Measurements from ENCODE around the gene FOXE3. TPM values are rescaled to one million over a fixed set of nuclear protein-coding genes. Genes with fewer than 3 reads are reported as not detected.

The FOXE3 gene
- total RNA-seq, 1 experiment from 2014 or later = not detected

DNA sequence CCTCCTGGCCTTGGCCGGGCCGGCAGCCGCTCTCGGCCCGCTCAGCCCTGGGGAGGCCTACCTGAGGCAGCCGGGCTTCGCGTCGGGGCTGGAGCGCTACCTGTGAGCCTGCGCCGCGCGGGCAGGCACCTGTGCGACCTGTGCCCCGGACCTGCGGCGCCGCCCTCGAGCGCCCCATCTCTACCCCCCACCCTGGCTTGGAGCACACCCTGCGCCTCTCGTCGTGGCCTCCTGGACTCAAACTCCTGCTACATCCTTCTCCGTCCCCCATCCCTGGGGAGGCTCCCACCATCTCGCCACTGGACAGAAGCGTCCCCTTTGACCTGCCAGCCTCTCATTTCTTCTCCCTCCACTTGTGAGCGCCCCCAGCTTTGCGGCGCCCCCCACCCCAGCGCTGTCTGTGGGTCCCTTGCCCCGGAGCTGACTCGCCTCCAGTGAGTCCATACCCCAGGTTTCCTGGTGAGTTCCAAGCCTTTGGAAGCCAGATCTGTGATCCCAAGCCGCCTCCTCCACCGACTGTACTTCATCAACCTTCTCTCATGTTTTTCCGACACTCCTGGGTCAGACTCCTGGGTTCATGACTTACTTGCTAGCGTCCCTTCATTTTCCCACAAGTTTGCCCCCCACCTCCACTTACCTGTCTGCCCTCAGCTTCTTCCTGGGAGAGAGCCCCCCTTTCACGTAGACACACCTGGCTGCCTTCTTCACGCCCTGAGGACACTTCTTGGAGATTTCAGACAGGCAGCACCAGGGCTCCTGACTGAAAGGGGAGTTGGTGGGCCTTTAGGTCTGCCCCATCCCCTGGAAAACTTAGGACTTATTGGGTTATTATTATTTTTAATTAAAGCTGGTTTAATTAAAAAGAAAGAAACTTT is 1.3 kb downstream of the FOXE3 start:
- no peaks in the 10 kb centered on the region for H3K27me3 Mint-ChIP-seq (ENCODE audit: insufficient read depth, unreplicated experiment)
- CTCF ChIA-PET = no interaction called here

DNA sequence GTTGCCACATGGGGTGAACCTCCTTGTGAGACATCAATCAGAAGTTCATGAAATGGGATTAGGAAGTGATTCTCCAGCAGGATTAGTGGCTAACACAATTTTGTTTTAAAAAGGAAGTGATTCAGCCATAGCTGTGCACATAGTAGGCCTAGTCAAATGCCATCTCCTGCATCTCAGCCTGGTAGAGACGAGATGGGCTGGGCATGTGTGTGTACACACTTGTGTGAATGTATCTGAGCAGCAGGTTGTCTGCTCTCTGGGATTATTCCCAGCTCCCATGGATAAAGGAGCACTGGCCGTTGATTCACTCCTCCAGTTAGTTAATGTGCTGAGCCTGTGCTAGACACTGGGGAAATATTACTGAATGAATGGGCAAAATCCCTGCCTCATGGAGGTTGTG is 2.0 kb downstream of the FOXE3 start:
- Mint-ChIP-seq H3K4me1 (ENCODE audit: low read depth, unreplicated experiment) (no peaks in the 10 kb centered on the region), H3K27ac (ENCODE audit: unreplicated experiment) (no peak overlapping the region), H3K9me3 (ENCODE audit: unreplicated experiment) (no peaks in the 10 kb centered on the region), H3K4me3 (ENCODE audit: unreplicated experiment) (no peak overlapping the region), H3K27me3 (ENCODE audit: insufficient read depth, unreplicated experiment) (no peaks in the 10 kb centered on the region), H3K36me3 (ENCODE audit: insufficient read depth, unreplicated experiment) (no peaks in the 10 kb centered on the region)
- Histone ChIP-seq H3K27me3 (replicated peaks; ENCODE audit: control insufficient read depth, insufficient read depth, low read length) (no peaks in the 10 kb centered on the region), H3K4me3 (ENCODE audit: low read depth, low read length) (no peak overlapping the region), H3K9me3 (no peaks in the 10 kb centered on the region), H3K4me1 (no peaks in the 10 kb centered on the region), H3K36me3 (ENCODE audit: control insufficient read depth, insufficient read depth, low read length) (no peaks in the 10 kb centered on the region)
- DNase-seq = no peak
- no TSS peak for BruUV-seq (replicated peaks)
- TF ChIP-seq, protein P1, sequence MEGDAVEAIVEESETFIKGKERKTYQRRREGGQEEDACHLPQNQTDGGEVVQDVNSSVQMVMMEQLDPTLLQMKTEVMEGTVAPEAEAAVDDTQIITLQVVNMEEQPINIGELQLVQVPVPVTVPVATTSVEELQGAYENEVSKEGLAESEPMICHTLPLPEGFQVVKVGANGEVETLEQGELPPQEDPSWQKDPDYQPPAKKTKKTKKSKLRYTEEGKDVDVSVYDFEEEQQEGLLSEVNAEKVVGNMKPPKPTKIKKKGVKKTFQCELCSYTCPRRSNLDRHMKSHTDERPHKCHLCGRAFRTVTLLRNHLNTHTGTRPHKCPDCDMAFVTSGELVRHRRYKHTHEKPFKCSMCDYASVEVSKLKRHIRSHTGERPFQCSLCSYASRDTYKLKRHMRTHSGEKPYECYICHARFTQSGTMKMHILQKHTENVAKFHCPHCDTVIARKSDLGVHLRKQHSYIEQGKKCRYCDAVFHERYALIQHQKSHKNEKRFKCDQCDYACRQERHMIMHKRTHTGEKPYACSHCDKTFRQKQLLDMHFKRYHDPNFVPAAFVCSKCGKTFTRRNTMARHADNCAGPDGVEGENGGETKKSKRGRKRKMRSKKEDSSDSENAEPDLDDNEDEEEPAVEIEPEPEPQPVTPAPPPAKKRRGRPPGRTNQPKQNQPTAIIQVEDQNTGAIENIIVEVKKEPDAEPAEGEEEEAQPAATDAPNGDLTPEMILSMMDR (IDR thresholded peaks at IDR 0.05; ENCODE audit: insufficient read depth in 1 of 2, low read depth in 1 of 2, low read length in 1 of 2, severe bottlenecking in 1 of 2, unreplicated experiment in 1 of 2) = no peak
- intact Hi-C loops (cut with micrococcal nuclease; ENCODE audit: unreplicated experiment) = no loop called here
- POLR2A ChIA-PET = no interaction called here
- CTCF ChIA-PET = no interaction called here

More for the DNA sequence above, 1.3 kb downstream of the FOXE3 start:
- H3K9me3 Mint-ChIP-seq (ENCODE audit: unreplicated experiment) = no peaks in the 10 kb centered on the region
- TF ChIP-seq, protein P1 (IDR thresholded peaks at IDR 0.05; ENCODE audit: insufficient read depth in 1 of 2, low read depth in 1 of 2, low read length in 1 of 2, severe bottlenecking in 1 of 2, unreplicated experiment in 1 of 2) = no peak
- H3K9me3 ChIP-seq = no peaks in the 10 kb centered on the region
- no peaks in the 10 kb centered on the region for H3K27me3 ChIP-seq (replicated peaks; ENCODE audit: control insufficient read depth, insufficient read depth, low read length)
- no TSS peak for BruUV-seq (replicated peaks)
- H3K4me3 Mint-ChIP-seq (ENCODE audit: unreplicated experiment) = no peak overlapping the region
- no peak overlapping the region for H3K4me3 ChIP-seq (ENCODE audit: low read depth, low read length)
- no peaks in the 10 kb centered on the region for H3K36me3 Mint-ChIP-seq (ENCODE audit: insufficient read depth, unreplicated experiment)
- DNase-seq = no peak
- POLR2A ChIA-PET = no interaction called here
- H3K36me3 ChIP-seq (ENCODE audit: control insufficient read depth, insufficient read depth, low read length) = no peaks in the 10 kb centered on the region
- intact Hi-C loops (cut with micrococcal nuclease; ENCODE audit: unreplicated experiment) = no loop called here
- no peak overlapping the region for H3K27ac Mint-ChIP-seq (ENCODE audit: unreplicated experiment)
- no peaks in the 10 kb centered on the region for H3K4me1 ChIP-seq
- H3K4me1 Mint-ChIP-seq (ENCODE audit: low read depth, unreplicated experiment) = no peaks in the 10 kb centered on the region

DNA sequence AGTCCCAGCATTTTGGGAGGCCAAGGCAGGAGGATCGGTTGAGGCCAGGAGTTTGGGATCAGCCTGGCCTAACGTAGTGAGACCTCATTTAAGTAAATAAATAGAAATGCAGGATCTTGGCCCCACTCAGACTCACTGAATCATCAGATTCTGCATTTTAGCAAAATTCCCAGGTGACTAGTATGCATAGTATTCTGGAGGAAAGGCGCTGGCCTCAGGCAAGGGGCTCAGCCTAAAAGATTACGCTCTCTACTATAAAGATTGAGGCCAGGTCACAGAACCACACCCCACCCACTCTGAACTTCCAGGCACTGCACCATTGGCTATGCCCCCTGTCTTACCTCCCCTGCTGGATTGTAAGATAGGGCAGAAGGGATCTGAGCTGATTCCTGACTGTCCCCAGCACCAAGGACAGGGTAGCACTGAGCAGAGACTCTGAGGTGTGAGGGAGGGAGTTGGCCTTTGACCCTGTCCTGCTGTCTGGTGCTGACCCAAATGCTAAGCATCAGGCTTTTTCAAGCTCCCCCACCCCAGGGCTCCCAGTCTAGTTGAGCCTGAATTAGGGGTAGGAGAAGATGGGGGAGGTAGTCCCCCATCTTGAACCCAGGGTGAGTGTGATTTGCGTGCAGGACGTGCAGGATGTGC is 2.7 kb downstream of the FOXE3 start:
- Mint-ChIP-seq H3K4me3 (ENCODE audit: unreplicated experiment) (no peak overlapping the region), H3K27me3 (ENCODE audit: insufficient read depth, unreplicated experiment) (no peaks in the 10 kb centered on the region), H3K4me1 (ENCODE audit: low read depth, unreplicated experiment) (no peaks in the 10 kb centered on the region), H3K9me3 (ENCODE audit: unreplicated experiment) (no peaks in the 10 kb centered on the region), H3K27ac (ENCODE audit: unreplicated experiment) (no peak overlapping the region), H3K36me3 (ENCODE audit: insufficient read depth, unreplicated experiment) (no peaks in the 10 kb centered on the region)
- H3K36me3 ChIP-seq (ENCODE audit: control insufficient read depth, insufficient read depth, low read length) = no peaks in the 10 kb centered on the region
- H3K27me3 ChIP-seq (replicated peaks; ENCODE audit: control insufficient read depth, insufficient read depth, low read length) = no peaks in the 10 kb centered on the region
- DNase-seq = no peak
- TF ChIP-seq, protein P1 (IDR thresholded peaks at IDR 0.05; ENCODE audit: insufficient read depth in 1 of 2, low read depth in 1 of 2, low read length in 1 of 2, severe bottlenecking in 1 of 2, unreplicated experiment in 1 of 2) = no peak
- ChIA-PET CTCF (no interaction called here), POLR2A (no interaction called here)
- H3K4me1 ChIP-seq = no peaks in the 10 kb centered on the region
- no peak overlapping the region for H3K4me3 ChIP-seq (ENCODE audit: low read depth, low read length)
- intact Hi-C loops (cut with micrococcal nuclease; ENCODE audit: unreplicated experiment) = no loop called here
- no peaks in the 10 kb centered on the region for H3K9me3 ChIP-seq
- BruUV-seq (replicated peaks) = no TSS peak
